Testis (tissue), 3 donors: ENCODE results near the gene ADAMTS10. TPM values are rescaled to one million over a fixed set of nuclear protein-coding genes. Genes with fewer than 3 reads are reported as not detected.
A peak's percentile ranks its signal among the peaks of the same experiment; 100 is the strongest.

Source experiments
- DNase-seq: peaks from one replicate; pipeline ENCODE4 v3.0.0-alpha.2; 2019
- H3K27ac ChIP-seq, 2 donors: fragments of 200-600 bp; sonication (generic); one replicate each; pipeline ENCODE4 v1.5.1; 2019
- H3K27me3 ChIP-seq: fragments of 200-600 bp; sonication (generic); one replicate; pipeline ENCODE4 v1.5.1; 2019
- H3K36me3 ChIP-seq: fragments of 200-600 bp; sonication (generic); one replicate; pipeline ENCODE4 v1.5.1; 2017; ENCODE audit warnings: low read depth; ENCODE audit errors: missing control alignments
- H3K4me1 ChIP-seq: fragments of 200-600 bp; sonication (generic); one replicate; pipeline ENCODE4 v1.5.1; 2019
- H3K4me3 ChIP-seq, 2 donors: fragments of 200-600 bp; sonication (generic); one replicate each; pipeline ENCODE4 v1.5.1; 2017 to 2019
- H3K9me3 ChIP-seq: fragments of 200-600 bp; sonication (generic); one replicate; pipeline ENCODE4 v1.5.1; 2017
- CTCF ChIP-seq, 3 experiments: fragments of 450-650 bp in 2 of 3; fragments of 200-600 bp in 1 of 3; sonication (generic) in 1 of 3; IDR thresholded peaks; one replicate each; pipeline ENCODE4 v1.5.1; 2016 to 2019; ENCODE audit warnings: antibody characterized with exemption in 3 of 3, mild to moderate bottlenecking in 2 of 3, moderate library complexity in 1 of 3
- POLR2A ChIP-seq: fragments of 450-650 bp; IDR thresholded peaks from one replicate; pipeline ENCODE4 v1.6.1; 2017; ENCODE audit warnings: antibody characterized with exemption, mild to moderate bottlenecking, moderate library complexity
- WGBS, 2 donors: methylation state at CpG; one replicate each; pipeline ENCODE4 v1.1.5; 2018; 5-methylcytosine and 5-hydroxymethylcytosine counted together
- intact Hi-C: fragments of 100-400 bp; cut with DNase I; formaldehyde crosslinking; loops from one replicate; pipeline ENCODE4 v1.15.1; 2023; ENCODE audit warnings: low total_unique reads
- polyA plus RNA-seq: library from polyadenylated mRNA; stranded (reverse); fragments of 350-450 nt; fragmentation: Illumina TruSeq; extraction: RNeasy Lipid Tissue Mini Kit (QIAGEN cat#74804); gene quantifications from one replicate; pipeline ENCODE4 v1.2.3, GENCODE V29; 2014; ENCODE audit warnings: low read depth, low replicate concordance; ENCODE audit not compliant: insufficient read depth
- total RNA-seq, 2 donors: library from RNA; depleted of rRNA; stranded (reverse); fragments of >200 nt; gene quantifications; one replicate each; pipeline ENCODE4 v1.2.3, GENCODE V29; 2016

Gene ADAMTS10
- total and polyA plus RNA-seq, 3 donors from 2014 or later, result 7.2 to 31.9 (median 27.9) TPM

GRCh38 chr19:8580710-8581281, 29.7 kb downstream of the ADAMTS10 start:
- Histone ChIP-seq H3K4me1 (no peaks in the 10 kb centered on the region), H3K27ac (no peak overlapping the region), H3K27me3 (no peaks in the 10 kb centered on the region), H3K36me3 (no peaks in the 10 kb centered on the region), H3K9me3 (no peaks in the 10 kb centered on the region), H3K4me3 (no peak overlapping the region)
- WGBS, 2 donors, result 3 to 7% methylated on average over 15 to 21 of the region's 21 CpGs
- peak; percentile 91 for DNase-seq
- TF ChIP-seq CTCF (IDR thresholded peaks at IDR 0.05) (peak; percentile 96 to 100 (median 98)), POLR2A (no peak)
- intact Hi-C loops, result no loop called here

- intact Hi-C loops, result no loop called here
- H3K9me3 ChIP-seq, result no peaks in the 10 kb centered on the region
- no peak overlapping the region for H3K27ac ChIP-seq
- no peaks in the 10 kb centered on the region for H3K27me3 ChIP-seq
- no peaks in the 10 kb centered on the region for H3K4me1 ChIP-seq
- no peak overlapping the region for H3K4me3 ChIP-seq
- H3K36me3 ChIP-seq, result no peaks in the 10 kb centered on the region
- WGBS, 2 donors, result 18 to 22% methylated on average over 17 of the region's 17 CpGs
- DNase-seq, result peak; percentile 89
- no peak for TF ChIP-seq POLR2A
- TF ChIP-seq CTCF (IDR thresholded peaks at IDR 0.05), result peak; percentile 59 to 95 (median 81)
Observed at GRCh38 chr19:8578642-8579265, 31.8 kb downstream of the ADAMTS10 start.

GRCh38 chr19:8577741-8578140, 32.8 kb downstream of the ADAMTS10 start:
- Histone ChIP-seq H3K27me3 (no peaks in the 10 kb centered on the region), H3K36me3 (no peaks in the 10 kb centered on the region), H3K27ac (no peak overlapping the region), H3K9me3 (no peaks in the 10 kb centered on the region), H3K4me1 (no peaks in the 10 kb centered on the region), H3K4me3 (no peak overlapping the region)
- whole genome bisulfite sequencing, 2 donors, result 80 to 84% methylated on average over 4 of the region's 4 CpGs
- no peak for DNase-seq
- intact Hi-C loops, result no loop called here
- TF ChIP-seq POLR2A, result no peak
- TF ChIP-seq CTCF (IDR thresholded peaks at IDR 0.05), result no peak

GRCh38 chr19:8577247-8577646, 33.3 kb downstream of the ADAMTS10 start, which contains the start of gene MYO1F:
Gene MYO1F, minus strand, starts transcription at chr19:8577442. Its CDS starts 133 bp downstream, at chr19:8577309.
- intact Hi-C loops, result no loop called here

More at GRCh38 chr19:8577247-8577646, 33.3 kb downstream of the ADAMTS10 start, which contains the start of gene MYO1F:
- Histone ChIP-seq H3K27me3 (no peaks in the 10 kb centered on the region), H3K27ac (no peak within 1 kb of the TSS), H3K4me1 (no peaks in the 10 kb centered on the region), H3K9me3 (no peaks in the 10 kb centered on the region), H3K36me3 (no peaks in the 10 kb centered on the region), H3K4me3 (peak within 1 kb of the TSS in 1 of 2 donors; percentile 34)
- whole genome bisulfite sequencing, 2 donors, result 16 to 29% methylated on average over 4 to 7 of the region's 7 CpGs
- no peak for TF ChIP-seq POLR2A
- no peak for TF ChIP-seq CTCF (IDR thresholded peaks at IDR 0.05)
- peak; percentile 35 for DNase-seq
